GM12872 (cell line): ENCODE results near the gene C1orf94.

Source experiments
- CTCF ChIP-seq: IDR thresholded peaks from 3 replicates; pipeline ENCODE4 v1.5.1; 2011; ENCODE audit warnings: low read depth, mild to moderate bottlenecking, low read length, moderate library complexity; ENCODE audit not compliant: insufficient read depth

C1orf94 gene

GRCh38 chr1:34188985-34189384 is 12.3 kb downstream of the C1orf94 start:
- no peak for TF ChIP-seq CTCF

GRCh38 chr1:34190692-34191091 is 14.0 kb downstream of the C1orf94 start:
- TF ChIP-seq CTCF = no peak

- TF ChIP-seq CTCF = no peak
Observed at GRCh38 chr1:34192621-34193020, 15.9 kb downstream of the C1orf94 start.

- TF ChIP-seq CTCF = no peak
Observed at GRCh38 chr1:34199927-34200326, 23.2 kb downstream of the C1orf94 start.

- no peak for TF ChIP-seq CTCF
Observed at GRCh38 chr1:34212673-34213072, 36.0 kb downstream of the C1orf94 start.

- no peak for TF ChIP-seq CTCF
Observed at GRCh38 chr1:34213956-34214355, 37.2 kb downstream of the C1orf94 start.

- no peak for TF ChIP-seq CTCF
Observed at GRCh38 chr1:34231441-34231840, 54.7 kb downstream of the C1orf94 start.

- no peak for TF ChIP-seq CTCF
Observed at GRCh38 chr1:34235594-34235993, 58.9 kb downstream of the C1orf94 start.
